ENCODE results near the gene KIT. TPM values are rescaled to one million over a fixed set of nuclear protein-coding genes. Genes with fewer than 3 reads are reported as not detected.

KIT gene
- total RNA-seq, 1 donor from 2014 or later: 1.5 TPM

GRCh38 chr4:54659313-54659712 is 1.6 kb downstream of the KIT start:
- no peak for DNase-seq (ENCODE audit: missing footprints)
- no peak for ATAC-seq
- intact Hi-C loops (cut with DNase I): no loop called here

- no peak for ATAC-seq
- DNase-seq (ENCODE audit: missing footprints): no peak
- intact Hi-C loops (cut with DNase I): loop anchor here (10.0 kb wide), 1 partner anchor 285 kb away; no protein-coding TSS in a partner anchor
Measured at GRCh38 chr4:54659749-54660535, 2.2 kb downstream of the KIT start.

GRCh38 chr4:54660591-54660990 is 2.8 kb downstream of the KIT start:
- intact Hi-C loops (cut with DNase I): loop anchor here (10.0 kb wide), 1 partner anchor 284 kb away; no protein-coding TSS in a partner anchor
- DNase-seq (ENCODE audit: missing footprints) (no peak), ATAC-seq (no peak)

GRCh38 chr4:54661169-54661568 is 3.4 kb downstream of the KIT start:
- intact Hi-C loops (cut with DNase I): loop anchor here (10.0 kb wide), 1 partner anchor 284 kb away; no protein-coding TSS in a partner anchor
- no peak for ATAC-seq
- no peak for DNase-seq (ENCODE audit: missing footprints)

GRCh38 chr4:54661686-54662085 is 3.9 kb downstream of the KIT start:
- ATAC-seq (no peak), DNase-seq (ENCODE audit: missing footprints) (no peak)
- intact Hi-C loops (cut with DNase I): loop anchor here (10.0 kb wide), 1 partner anchor 283 kb away; no protein-coding TSS in a partner anchor

GRCh38 chr4:54662123-54662522 is 4.4 kb downstream of the KIT start:
- no peak for DNase-seq (ENCODE audit: missing footprints)
- intact Hi-C loops (cut with DNase I): loop anchor here (10.0 kb wide), 1 partner anchor 283 kb away; no protein-coding TSS in a partner anchor

GRCh38 chr4:54662901-54663585 is 5.3 kb downstream of the KIT start:
- intact Hi-C loops (cut with DNase I): loop anchor here (10.0 kb wide), 1 partner anchor 282 kb away; no protein-coding TSS in a partner anchor
- ATAC-seq (no peak), DNase-seq (ENCODE audit: missing footprints) (no peak)

More at GRCh38 chr4:54662123-54662522, 4.4 kb downstream of the KIT start:
- ATAC-seq: no peak

GRCh38 chr4:54664400-54664799 is 6.6 kb downstream of the KIT start:
- intact Hi-C loops (cut with DNase I): loop anchor here (10.0 kb wide), 1 partner anchor 280 kb away; no protein-coding TSS in a partner anchor
- DNase-seq (ENCODE audit: missing footprints) (no peak), ATAC-seq (no peak)

GRCh38 chr4:54668014-54668611 is 10.4 kb downstream of the KIT start:
- intact Hi-C loops (cut with DNase I): loop anchor here (10.0 kb wide), 1 partner anchor 277 kb away; no protein-coding TSS in a partner anchor
- ATAC-seq (no peak), DNase-seq (ENCODE audit: missing footprints) (no peak)

- intact Hi-C loops (cut with DNase I): loop anchor here (10.0 kb wide), 1 partner anchor 275 kb away; no protein-coding TSS in a partner anchor
- DNase-seq (ENCODE audit: missing footprints) (no peak), ATAC-seq (no peak)
Measured at GRCh38 chr4:54669831-54670230, 12.1 kb downstream of the KIT start.

- DNase-seq (ENCODE audit: missing footprints) (no peak), ATAC-seq (no peak)
- intact Hi-C loops (cut with DNase I): no loop called here
Measured at GRCh38 chr4:54675721-54676461, 18.1 kb downstream of the KIT start.

- ATAC-seq: no peak
- no peak for DNase-seq (ENCODE audit: missing footprints)
- intact Hi-C loops (cut with DNase I): no loop called here
Measured at GRCh38 chr4:54676658-54677057, 18.9 kb downstream of the KIT start.

GRCh38 chr4:54677416-54677815 is 19.7 kb downstream of the KIT start:
- intact Hi-C loops (cut with DNase I): no loop called here
- no peak for DNase-seq (ENCODE audit: missing footprints)
- ATAC-seq: no peak

- intact Hi-C loops (cut with DNase I): no loop called here
- ATAC-seq (no peak), DNase-seq (ENCODE audit: missing footprints) (no peak)
Measured at GRCh38 chr4:54677853-54678650, 20.3 kb downstream of the KIT start.

GRCh38 chr4:54678826-54679225 is 21.1 kb downstream of the KIT start:
- DNase-seq (ENCODE audit: missing footprints) (no peak), ATAC-seq (no peak)
- intact Hi-C loops (cut with DNase I): no loop called here

- intact Hi-C loops (cut with DNase I): loop anchor here (10.0 kb wide), 1 partner anchor 165 kb away; no protein-coding TSS in a partner anchor
- DNase-seq (ENCODE audit: missing footprints) (no peak), ATAC-seq (no peak)
Measured at GRCh38 chr4:54679813-54680212, 22.1 kb downstream of the KIT start.

GRCh38 chr4:54683616-54684346 is 26.0 kb downstream of the KIT start:
- no peak for ATAC-seq
- DNase-seq (ENCODE audit: missing footprints): no peak
- intact Hi-C loops (cut with DNase I): loop anchor here (10.0 kb wide), 1 partner anchor 161 kb away; no protein-coding TSS in a partner anchor
